GM12864 (cell line): ENCODE measurements around the gene STRIT1.

Experiments used
- DNase-seq: peaks from one replicate; pipeline ENCODE4 v3.0.0-alpha.2; 2011; ENCODE audit warnings: low read depth
- H3K4me3 ChIP-seq: 2 replicates; pipeline ENCODE4 v1.5.1; 2011; ENCODE audit warnings: mild to moderate bottlenecking, low read depth, low read length, control low read depth
- CTCF ChIP-seq: IDR thresholded peaks from 2 replicates; pipeline ENCODE4 v1.5.1; 2011; ENCODE audit warnings: low read depth, mild to moderate bottlenecking, moderate library complexity, low read length, control low read depth, inconsistent platforms; ENCODE audit errors: missing control alignments

Gene STRIT1

GRCh38 chr3:155252021-155252420, 41.5 kb downstream of the STRIT1 start:
- H3K4me3 ChIP-seq: no peak overlapping the region
- DNase-seq: no peak
- no peak for TF ChIP-seq CTCF

GRCh38 chr3:155248531-155249187, 44.8 kb downstream of the STRIT1 start:
- no peak overlapping the region for H3K4me3 ChIP-seq
- no peak for DNase-seq
- no peak for TF ChIP-seq CTCF

- no peak for TF ChIP-seq CTCF
- DNase-seq: no peak
- no peak overlapping the region for H3K4me3 ChIP-seq
Observed at GRCh38 chr3:155244699-155245098, 48.8 kb downstream of the STRIT1 start.

GRCh38 chr3:155244216-155244615, 49.3 kb downstream of the STRIT1 start:
- no peak overlapping the region for H3K4me3 ChIP-seq
- TF ChIP-seq CTCF: no peak
- DNase-seq: no peak

GRCh38 chr3:155243512-155243921, 50.0 kb downstream of the STRIT1 start:
- DNase-seq: no peak
- no peak overlapping the region for H3K4me3 ChIP-seq
- TF ChIP-seq CTCF: no peak

GRCh38 chr3:155242342-155242741, 51.1 kb downstream of the STRIT1 start:
- H3K4me3 ChIP-seq: no peak overlapping the region
- DNase-seq: no peak
- TF ChIP-seq CTCF: no peak

- DNase-seq: no peak
- H3K4me3 ChIP-seq: no peak overlapping the region
- TF ChIP-seq CTCF: no peak
Observed at GRCh38 chr3:155241579-155241978, 51.9 kb downstream of the STRIT1 start.
